ENCODE results near the gene FAM167B.
A peak's percentile ranks its signal among the peaks of the same experiment; 100 is the strongest.

FAM167B gene

GRCh38 chr1:32246888-32247273 lies at the start of gene FAM167B:
FAM167B (plus strand) TSS chr1:32247222; CDS start chr1:32247422, 200 bp downstream.
- no peak for DNase-seq (ENCODE audit: low spot score)

- no peak for DNase-seq (ENCODE audit: low spot score)
Measured at GRCh38 chr1:32197837-32198236, 49.2 kb upstream of the FAM167B start.

DNA sequence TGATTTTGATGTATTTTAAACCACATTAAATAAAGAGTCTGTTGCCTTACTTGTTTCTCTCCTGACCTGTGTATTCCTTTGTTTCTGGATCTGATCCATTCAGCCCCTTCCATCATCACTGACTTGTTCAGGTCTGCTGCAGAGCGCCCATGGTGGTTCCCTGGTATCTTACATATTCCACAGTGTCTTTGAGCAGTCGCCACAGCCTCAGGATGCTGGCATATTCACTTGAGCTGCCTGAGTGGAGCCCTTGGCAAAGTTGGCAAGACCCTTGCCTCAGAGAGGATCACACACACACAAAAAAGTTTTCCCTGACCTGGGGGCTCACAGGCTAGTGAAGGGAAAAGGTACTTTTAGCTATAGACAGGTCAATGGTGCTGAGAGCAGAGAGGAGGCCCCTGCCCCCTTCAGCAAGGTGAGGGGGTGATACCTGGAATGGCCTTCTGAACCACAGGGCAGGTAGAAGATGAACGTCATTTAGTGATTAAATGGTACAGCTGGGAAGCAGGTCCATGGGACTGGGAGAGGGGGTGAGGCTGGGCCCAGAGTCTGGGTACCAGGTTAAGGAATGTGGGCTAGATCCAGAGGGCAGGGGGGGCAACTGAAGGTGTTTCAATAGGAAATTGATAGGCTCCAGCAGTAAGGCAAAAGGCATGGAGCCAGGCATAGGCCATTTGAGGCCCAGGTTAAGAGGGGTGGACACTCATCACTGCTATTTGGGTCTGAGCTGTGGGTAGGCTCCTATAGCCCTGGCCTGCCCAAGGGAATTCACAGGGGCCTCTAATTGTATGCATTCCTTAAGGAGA lies 48.6 kb upstream of the FAM167B start:
- DNase-seq (ENCODE audit: low spot score): no peak

DNA sequence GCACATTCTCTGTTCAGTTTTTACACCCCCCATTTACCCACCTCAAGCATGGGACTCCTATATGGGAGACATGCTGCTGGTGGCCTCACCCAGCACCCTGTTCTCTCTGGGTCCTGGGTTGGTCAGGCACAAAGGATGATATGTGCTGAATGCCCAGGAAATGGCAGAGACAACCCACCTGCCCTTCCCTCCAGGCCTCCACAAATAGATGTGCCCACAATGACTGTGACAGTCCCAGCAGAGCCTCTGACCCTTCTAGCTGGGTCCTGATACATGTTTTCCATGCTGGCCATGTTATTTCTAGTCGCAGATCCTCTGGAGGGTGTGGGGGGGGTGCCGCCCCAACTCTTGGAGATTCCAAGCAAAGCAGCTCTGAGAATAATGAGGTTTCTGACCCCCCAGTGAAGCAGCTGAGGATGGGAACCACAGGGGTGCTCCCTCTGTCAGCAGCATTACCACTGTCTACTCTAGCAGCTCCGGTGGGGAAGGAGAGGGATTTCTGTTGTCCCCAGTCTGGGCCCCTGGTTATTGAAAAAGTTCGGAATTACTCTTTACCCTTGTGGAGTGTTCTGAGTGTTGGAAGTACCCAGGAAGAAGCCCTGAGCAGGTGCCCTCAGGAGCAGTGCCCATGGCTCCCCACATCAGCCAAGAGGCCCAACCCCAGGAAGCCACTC lies 47.8 kb upstream of the FAM167B start:
- no peak for DNase-seq (ENCODE audit: low spot score)

DNA sequence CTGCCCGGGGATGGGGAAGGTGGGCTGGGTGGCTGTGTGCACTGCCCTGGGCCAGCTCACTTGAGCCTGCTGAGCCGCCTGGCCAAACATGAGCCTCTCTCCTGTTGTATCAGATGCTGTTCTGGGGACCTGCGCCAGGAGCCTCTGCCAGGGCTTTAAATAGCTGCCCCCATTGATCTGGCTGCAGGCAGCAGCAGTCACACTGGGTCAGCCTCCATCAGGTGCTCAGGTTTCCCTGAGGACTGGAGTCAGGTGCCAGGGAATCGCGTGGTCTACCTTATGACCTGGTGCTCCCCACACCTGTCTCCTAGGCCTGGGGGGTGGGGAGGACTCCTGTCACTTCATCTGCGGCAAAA lies 47.3 kb upstream of the FAM167B start:
- no peak for DNase-seq (ENCODE audit: low spot score)

- DNase-seq (ENCODE audit: low spot score): peak; percentile 61
Measured at GRCh38 chr1:32200226-32201010, 46.6 kb upstream of the FAM167B start, which contains the start of gene CCDC28B. CCDC28B (plus strand) TSS chr1:32200595; CDS start chr1:32201936, 1,341 bp downstream.

DNA sequence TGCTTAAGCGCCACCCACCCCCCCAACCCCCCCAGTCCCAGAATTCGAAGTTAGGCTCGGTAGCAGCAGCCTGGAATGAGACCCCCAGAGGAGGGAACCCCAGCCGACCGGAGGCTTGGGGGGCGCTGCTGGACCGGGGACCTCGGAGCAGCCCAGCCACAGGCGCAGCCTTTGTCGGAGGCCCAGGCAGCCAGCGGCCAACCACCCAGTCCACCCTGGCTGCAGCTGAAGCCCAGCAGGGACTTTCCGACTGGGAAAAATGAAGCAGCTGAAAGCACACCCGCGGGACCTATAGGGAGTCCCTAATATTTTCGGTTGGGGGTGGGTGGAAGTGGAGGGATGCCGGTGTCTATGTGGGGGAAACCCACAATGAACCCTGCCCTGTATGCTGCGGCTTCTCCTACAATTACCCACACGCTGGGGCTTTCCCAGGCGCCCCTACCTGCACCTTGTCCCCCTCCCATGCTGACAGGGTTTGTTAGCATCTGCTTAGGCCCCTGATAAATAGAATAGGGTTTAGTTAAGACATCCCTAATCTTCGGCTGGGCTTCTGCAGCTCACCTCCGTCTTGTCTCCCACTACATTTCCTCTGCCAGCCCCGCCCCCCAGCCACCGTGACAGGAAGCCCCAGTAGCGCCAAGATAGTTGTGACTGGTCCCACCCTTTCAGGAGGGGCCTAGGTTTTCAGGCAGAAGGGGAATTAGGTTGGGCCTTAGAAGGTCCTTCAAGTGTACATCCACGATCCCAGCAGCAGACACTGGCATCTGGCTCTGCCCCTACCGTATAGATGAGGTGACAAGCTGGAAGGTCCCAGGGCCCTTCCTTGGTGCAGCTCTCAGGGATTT lies 45.8 kb upstream of the FAM167B start:
- no peak for DNase-seq (ENCODE audit: low spot score)

DNA sequence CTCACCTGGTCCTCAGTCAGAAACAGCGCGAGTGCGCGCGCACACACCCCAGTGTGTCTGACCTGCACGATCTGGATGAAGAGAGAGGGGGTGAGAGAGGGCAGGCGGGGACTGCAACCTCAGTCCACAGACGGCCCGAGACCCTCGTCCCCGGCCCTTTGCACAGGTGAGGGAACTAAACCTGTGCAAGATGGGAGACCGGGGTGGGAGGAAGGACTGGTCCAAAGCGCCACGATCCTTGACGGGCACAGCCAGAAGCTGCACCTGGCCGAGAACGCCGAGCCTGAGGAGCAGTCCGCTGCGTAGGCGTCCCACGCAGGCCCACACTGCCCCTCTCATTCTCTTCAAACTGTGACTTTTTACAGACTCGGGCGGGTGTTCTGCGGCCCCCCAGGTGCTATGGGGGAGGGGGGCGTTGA lies 42.1 kb upstream of the FAM167B start:
- DNase-seq (ENCODE audit: low spot score): no peak

GRCh38 chr1:32205401-32206370 lies 41.3 kb upstream of the FAM167B start, which contains the start of gene IQCC:
IQCC (plus strand) TSS chr1:32205671; CDS start chr1:32205682, 11 bp downstream.
- peak; percentile 88 for DNase-seq (ENCODE audit: low spot score)

- DNase-seq (ENCODE audit: low spot score): no peak
Measured at GRCh38 chr1:32208469-32208868, 38.6 kb upstream of the FAM167B start.

DNA sequence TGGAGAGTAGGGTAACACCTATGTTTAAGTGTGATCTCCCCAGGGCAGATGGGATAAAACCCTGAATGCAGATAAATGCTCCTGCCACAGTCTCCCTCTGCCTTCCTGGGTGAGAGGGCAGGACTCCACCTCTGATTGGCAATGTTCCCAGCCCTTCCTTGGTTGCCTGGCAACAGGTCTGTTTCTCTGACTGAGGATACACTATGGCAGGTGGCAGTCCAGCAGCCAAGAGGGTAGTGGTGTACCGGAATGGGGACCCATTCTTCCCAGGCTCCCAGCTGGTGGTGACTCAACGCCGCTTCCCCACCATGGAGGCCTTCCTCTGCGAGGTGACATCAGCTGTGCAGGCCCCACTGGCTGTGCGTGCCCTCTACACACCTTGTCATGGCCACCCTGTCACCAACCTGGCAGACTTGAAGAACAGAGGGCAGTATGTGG lies 38.1 kb upstream of the FAM167B start, which contains the start of gene DCDC2B:
TSS of gene DCDC2B (plus strand) at position 199 of the 438 bp plus-strand sequence. CDS start at position 204, 5 bp downstream.
- peak; percentile 68 for DNase-seq (ENCODE audit: low spot score)

GRCh38 chr1:32215629-32216480 lies 31.2 kb upstream of the FAM167B start:
- peak; percentile 39 for DNase-seq (ENCODE audit: low spot score)

- no peak for DNase-seq (ENCODE audit: low spot score)
Measured at GRCh38 chr1:32216566-32216965, 30.5 kb upstream of the FAM167B start.

DNA sequence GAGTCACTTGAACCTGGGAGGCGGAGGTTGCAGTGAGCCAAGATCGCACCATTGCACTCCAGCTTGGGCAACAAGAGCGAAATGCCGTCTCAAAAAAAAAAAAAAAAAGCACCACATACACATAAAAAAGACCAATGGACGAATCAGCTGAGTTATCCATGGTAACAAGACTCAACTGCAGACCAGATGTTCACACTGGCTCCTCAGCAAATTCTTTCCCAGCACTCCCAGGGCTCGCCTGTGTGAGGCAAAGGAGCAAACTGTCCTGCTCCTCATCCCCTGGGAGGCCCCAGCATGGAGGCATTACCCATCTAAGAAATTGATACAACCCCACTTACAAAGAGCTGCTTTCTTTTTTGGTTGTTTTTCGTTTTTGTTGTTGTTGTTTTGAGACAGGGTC lies 28.0 kb upstream of the FAM167B start:
- DNase-seq (ENCODE audit: low spot score): no peak

DNA sequence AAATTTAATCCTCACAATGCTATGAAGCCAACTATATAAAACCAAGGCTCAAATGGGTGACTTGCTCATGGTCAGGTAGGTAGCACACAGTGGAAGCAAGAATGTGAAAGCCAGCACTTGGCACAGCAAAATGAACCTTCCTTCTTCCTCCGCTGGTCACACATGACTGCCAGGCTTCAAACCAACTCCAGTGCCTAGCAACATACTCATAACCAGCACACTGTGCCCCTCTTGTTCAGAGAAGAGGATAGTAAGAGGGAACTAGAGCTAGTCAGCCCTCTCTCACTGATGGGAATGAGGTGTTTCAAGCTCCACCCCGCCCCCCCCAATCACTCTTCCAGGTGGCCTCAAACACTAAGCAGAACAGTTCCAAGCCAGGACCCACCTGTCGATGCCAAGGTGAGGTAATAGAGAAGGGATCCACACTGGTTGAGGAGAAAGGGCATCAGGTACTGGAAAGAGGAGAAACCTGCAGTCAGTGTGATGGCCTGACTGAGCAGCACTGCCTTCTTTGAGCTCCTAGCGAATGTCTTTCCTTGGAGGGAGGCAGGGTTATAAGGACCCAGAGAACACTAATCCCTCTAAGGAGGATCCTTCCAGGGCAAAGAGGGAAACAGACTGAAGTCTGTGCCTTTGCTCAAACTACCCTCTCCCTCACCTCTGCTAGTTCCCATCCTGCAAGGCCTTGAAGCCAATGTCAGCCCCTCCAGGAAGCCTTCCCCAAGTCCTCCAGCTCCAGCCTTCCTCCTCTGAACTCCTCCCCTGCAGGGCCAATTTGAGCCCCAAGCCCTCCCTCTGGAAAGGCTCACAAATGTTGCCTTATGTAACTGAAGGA lies 26.1 kb upstream of the FAM167B start:
- no peak for DNase-seq (ENCODE audit: low spot score)

DNA sequence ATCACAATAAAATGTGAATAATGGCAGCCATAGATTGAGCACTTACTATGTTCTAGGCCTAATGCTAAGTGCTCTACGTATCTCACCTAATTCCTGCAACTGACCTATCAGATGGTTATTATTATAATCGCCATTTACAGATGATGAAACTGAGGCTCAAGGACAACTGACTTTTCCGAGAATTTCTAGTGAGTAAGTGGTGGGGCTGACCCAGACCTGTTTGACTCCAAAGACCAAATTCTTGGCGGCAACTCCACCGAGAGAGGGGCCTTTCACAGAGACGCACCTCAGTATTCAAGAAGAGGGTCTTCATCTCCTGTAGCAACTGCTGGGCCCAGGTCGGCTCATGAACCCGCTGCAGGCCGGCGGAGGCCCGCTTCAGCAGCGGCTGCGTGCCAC lies 25.4 kb upstream of the FAM167B start:
- DNase-seq (ENCODE audit: low spot score): no peak

DNA sequence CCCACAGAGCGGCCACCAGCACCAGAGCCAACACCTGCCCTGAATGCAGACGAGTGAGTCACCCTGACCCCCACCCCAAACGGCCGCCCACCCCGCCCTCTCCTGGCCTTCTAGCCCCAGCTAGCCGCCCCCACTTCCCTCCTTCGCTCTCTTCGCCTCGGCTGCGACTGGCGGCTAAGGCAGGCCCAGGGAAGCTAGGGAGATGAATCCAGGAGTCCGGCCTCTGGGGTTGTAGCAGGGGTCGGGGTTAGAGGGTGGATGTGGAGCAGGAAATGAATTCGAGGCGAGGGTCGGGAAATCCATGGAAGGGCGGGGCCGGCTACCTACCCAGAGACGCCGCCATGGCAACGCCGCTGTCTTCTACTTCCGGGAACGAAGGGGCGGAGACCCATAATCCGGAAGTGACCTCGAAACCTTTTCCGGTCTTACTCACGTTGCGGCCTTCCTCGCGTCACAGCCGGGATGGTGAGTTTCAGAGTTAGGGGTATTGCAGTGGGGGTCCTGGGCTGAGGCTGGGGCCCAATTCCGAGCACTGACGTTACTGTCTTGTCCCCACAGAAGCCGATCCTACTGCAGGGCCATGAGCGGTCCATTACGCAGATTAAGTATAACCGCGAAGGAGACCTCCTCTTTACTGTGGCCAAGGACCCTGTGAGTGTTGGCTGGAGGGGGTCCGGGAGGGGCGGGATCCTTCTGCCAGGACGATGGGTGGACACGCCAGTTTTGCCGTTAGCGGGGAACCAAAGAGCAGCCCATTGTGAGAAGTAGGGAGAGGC lies 24.9 kb upstream of the FAM167B start, which contains the start of the genes EIF3I and TMEM234:
TSS of gene EIF3I (plus strand) at position 428 of the 776 bp plus-strand sequence. CDS start at position 463, 35 bp downstream.
TSS of gene TMEM234 (minus strand) at position 374 of the 776 bp plus-strand sequence. CDS start at position 343, 31 bp downstream.
- DNase-seq (ENCODE audit: low spot score): peak; percentile 92

Data from LoVo (cell line).